Transverse colon (tissue), 4 donors: Measurements from ENCODE around the gene FOS.
"Not testable (repeated sequence)": the region's sequence is repeated elsewhere in the genome, so short reads cannot be mapped to it uniquely, and the experiment has no call there.

ENCODE experiments used
- POLR2AphosphoS5 ChIP-seq, 3 donors: sonication (generic); formaldehyde crosslinking; IDR thresholded peaks; one replicate each; pipeline ENCODE4 v1.6.1; 2016; ENCODE audit warnings: antibody characterized with exemption in 3 of 3
- TF ChIP-seq, protein P1 (sequence below), 5 experiments: fragments of 200-600 bp in 3 of 5; fragments of 450-650 bp in 2 of 5; sonication (generic) in 3 of 5; IDR thresholded peaks; 1 replicate in 2 of 5; 2 replicates in 3 of 5; pipeline ENCODE4 v1.5.1; 2016 to 2017; ENCODE audit warnings: antibody characterized with exemption in 5 of 5, inconsistent platforms in 3 of 5, mild to moderate bottlenecking in 2 of 5, moderate library complexity in 1 of 5

DNA sequence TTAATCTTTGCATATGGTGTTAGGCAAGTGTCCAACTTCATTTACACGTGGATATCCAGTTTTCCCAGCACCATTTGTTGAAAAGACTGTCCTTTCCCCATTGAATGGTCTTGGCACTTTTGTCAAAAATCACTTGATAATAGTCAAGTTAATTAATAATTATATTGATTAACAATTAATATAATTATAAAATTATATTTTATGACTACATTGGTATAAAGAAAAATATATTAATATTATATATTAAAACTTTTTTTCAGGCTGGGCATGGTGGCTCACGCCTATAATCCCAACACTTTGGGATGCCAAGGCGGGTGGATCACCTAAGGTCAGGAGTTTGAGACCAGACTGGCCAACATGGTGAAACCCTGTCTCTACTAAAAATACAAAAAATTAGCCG lies 27.8 kb downstream of the FOS start:
- TF ChIP-seq, protein P1, sequence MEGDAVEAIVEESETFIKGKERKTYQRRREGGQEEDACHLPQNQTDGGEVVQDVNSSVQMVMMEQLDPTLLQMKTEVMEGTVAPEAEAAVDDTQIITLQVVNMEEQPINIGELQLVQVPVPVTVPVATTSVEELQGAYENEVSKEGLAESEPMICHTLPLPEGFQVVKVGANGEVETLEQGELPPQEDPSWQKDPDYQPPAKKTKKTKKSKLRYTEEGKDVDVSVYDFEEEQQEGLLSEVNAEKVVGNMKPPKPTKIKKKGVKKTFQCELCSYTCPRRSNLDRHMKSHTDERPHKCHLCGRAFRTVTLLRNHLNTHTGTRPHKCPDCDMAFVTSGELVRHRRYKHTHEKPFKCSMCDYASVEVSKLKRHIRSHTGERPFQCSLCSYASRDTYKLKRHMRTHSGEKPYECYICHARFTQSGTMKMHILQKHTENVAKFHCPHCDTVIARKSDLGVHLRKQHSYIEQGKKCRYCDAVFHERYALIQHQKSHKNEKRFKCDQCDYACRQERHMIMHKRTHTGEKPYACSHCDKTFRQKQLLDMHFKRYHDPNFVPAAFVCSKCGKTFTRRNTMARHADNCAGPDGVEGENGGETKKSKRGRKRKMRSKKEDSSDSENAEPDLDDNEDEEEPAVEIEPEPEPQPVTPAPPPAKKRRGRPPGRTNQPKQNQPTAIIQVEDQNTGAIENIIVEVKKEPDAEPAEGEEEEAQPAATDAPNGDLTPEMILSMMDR (IDR thresholded peaks at IDR 0.05), result not testable (repeated sequence)
- not testable (repeated sequence) for TF ChIP-seq POLR2AphosphoS5 (IDR thresholded peaks at IDR 0.05)
